Karpas-422 (cell line): Measurements from ENCODE around the gene ANKRD13D. TPM values are rescaled to one million over a fixed set of nuclear protein-coding genes. Genes with fewer than 3 reads are reported as not detected.

ENCODE experiments used
- DNase-seq: peaks from one replicate; pipeline ENCODE4 v3.0.0-alpha.2; 2015
- H2AFZ ChIP-seq: fragments of 200-600 bp; sonication (generic); 2 replicates; pipeline ENCODE4 v1.6.1; 2014; ENCODE audit warnings: antibody characterized with exemption, low read length, mixed read lengths
- H3K27ac ChIP-seq: fragments of 200-600 bp; sonication (generic); 2 replicates; pipeline ENCODE4 v1.5.1; 2014; ENCODE audit warnings: mild to moderate bottlenecking, low read length, moderate library complexity
- H3K27me3 ChIP-seq: fragments of 200-600 bp; sonication (generic); 2 replicates; pipeline ENCODE4 v1.6.1; 2014; ENCODE audit warnings: low read length, mixed read lengths
- H3K36me3 ChIP-seq: fragments of 200-600 bp; sonication (generic); 2 replicates; pipeline ENCODE4 v1.6.1; 2014; ENCODE audit warnings: low read length, mixed read lengths; ENCODE audit not compliant: insufficient read depth
- H3K4me1 ChIP-seq: fragments of 200-600 bp; sonication (generic); 2 replicates; pipeline ENCODE4 v1.6.1; 2014; ENCODE audit warnings: mild to moderate bottlenecking, low read length, mixed read lengths
- H3K4me2 ChIP-seq: fragments of 200-600 bp; sonication (generic); 2 replicates; pipeline ENCODE4 v1.6.1; 2014; ENCODE audit warnings: low read length, low read depth, mild to moderate bottlenecking; ENCODE audit not compliant: poor library complexity, severe bottlenecking
- H3K4me3 ChIP-seq: fragments of 200-600 bp; sonication (generic); 2 replicates; pipeline ENCODE4 v1.5.1; 2014; ENCODE audit warnings: mild to moderate bottlenecking, antibody characterized with exemption, low read length, mixed read lengths
- H3K79me2 ChIP-seq: fragments of 200-600 bp; sonication (generic); 2 replicates; pipeline ENCODE4 v1.6.1; 2014; ENCODE audit warnings: mild to moderate bottlenecking, low read length, mixed read lengths
- H3K9ac ChIP-seq: fragments of 200-600 bp; sonication (generic); 2 replicates; pipeline ENCODE4 v1.6.0; 2014; ENCODE audit warnings: low read length
- H3K9me2 ChIP-seq: fragments of 200-600 bp; sonication (generic), shearing (Covaris generic); replicated peaks from 2 replicates; pipeline ENCODE4 v1.6.0; 2014; ENCODE audit warnings: mild to moderate bottlenecking, low read length, moderate library complexity; ENCODE audit not compliant: insufficient read depth
- H3K9me3 ChIP-seq: fragments of 300-700, 200-600 bp; sonication (generic); 2 replicates; pipeline ENCODE4 v1.6.1; 2014; ENCODE audit warnings: low read length, mixed read lengths
- H4K20me1 ChIP-seq: fragments of 200-600 bp; sonication (generic); 2 replicates; pipeline ENCODE4 v1.6.1; 2014; ENCODE audit warnings: mild to moderate bottlenecking, antibody characterized with exemption, low read length, low read depth; ENCODE audit not compliant: insufficient read depth
- total RNA-seq: library from RNA; depleted of rRNA; stranded (reverse); fragments of >200 nt; shearing (Covaris generic); gene quantifications from 2 replicates; pipeline ENCODE4 v1.2.3, GENCODE V29; 2014; ENCODE audit warnings: low replicate concordance

Gene ANKRD13D
- total RNA-seq, 1 experiment from 2014 or later: 31.3 TPM

- Histone ChIP-seq H3K9me3 (no peaks in the 10 kb centered on the region), H3K27ac (no peak overlapping the region), H3K36me3 (peaks cover 11% of the 10 kb centered on the region; the same call in 1 of the 2 replicates), H4K20me1 (no peaks in the 10 kb centered on the region), H3K4me3 (no peak overlapping the region), H3K79me2 (peaks cover 40% of the 10 kb centered on the region), H3K9ac (no peak overlapping the region), H3K9me2 (no peaks in the 10 kb centered on the region), H3K4me2 (no peak overlapping the region), H3K4me1 (peaks cover 35% of the 10 kb centered on the region), H3K27me3 (no peaks in the 10 kb centered on the region), H2AFZ (no peak overlapping the region)
- DNase-seq: no peak
Measured at GRCh38 chr11:67279589-67280340, 9.3 kb upstream of the ANKRD13D start.

DNA sequence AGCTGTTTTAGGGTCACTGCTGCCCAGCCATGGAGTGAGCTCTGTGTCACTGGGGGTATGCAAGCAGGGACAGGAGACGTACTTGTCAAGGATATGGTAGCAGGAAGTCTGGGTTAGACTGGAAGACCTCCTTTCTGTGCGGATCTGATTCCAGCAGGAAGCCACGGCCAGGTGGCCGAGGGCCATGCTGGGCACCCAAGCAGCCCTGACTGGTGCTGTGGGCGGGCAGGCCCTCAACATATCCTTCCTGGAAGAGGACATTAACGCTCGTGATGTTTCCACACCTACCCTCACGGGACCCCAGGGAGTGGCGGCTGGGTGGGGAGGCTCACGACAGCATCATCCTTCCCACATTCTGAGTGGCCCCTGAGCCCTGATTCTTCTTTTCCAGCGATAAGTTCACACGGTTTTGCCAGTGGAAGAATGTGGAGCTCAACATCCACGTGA, 8.7 kb upstream of the ANKRD13D start:
- H3K4me2 ChIP-seq: no peak overlapping the region
- H3K9me3 ChIP-seq: no peaks in the 10 kb centered on the region
- no peaks in the 10 kb centered on the region for H3K27me3 ChIP-seq
- H3K27ac ChIP-seq: no peak overlapping the region
- peaks cover 34% of the 10 kb centered on the region for H3K79me2 ChIP-seq
- H3K9ac ChIP-seq: no peak overlapping the region
- no peak overlapping the region for H3K4me3 ChIP-seq
- no peak for DNase-seq
- no peaks in the 10 kb centered on the region for H3K9me2 ChIP-seq
- peaks cover 29% of the 10 kb centered on the region for H3K4me1 ChIP-seq
- H3K36me3 ChIP-seq: peaks cover 11% of the 10 kb centered on the region; the same call in 1 of the 2 replicates
- H2AFZ ChIP-seq: no peak overlapping the region
- H4K20me1 ChIP-seq: no peaks in the 10 kb centered on the region

DNA sequence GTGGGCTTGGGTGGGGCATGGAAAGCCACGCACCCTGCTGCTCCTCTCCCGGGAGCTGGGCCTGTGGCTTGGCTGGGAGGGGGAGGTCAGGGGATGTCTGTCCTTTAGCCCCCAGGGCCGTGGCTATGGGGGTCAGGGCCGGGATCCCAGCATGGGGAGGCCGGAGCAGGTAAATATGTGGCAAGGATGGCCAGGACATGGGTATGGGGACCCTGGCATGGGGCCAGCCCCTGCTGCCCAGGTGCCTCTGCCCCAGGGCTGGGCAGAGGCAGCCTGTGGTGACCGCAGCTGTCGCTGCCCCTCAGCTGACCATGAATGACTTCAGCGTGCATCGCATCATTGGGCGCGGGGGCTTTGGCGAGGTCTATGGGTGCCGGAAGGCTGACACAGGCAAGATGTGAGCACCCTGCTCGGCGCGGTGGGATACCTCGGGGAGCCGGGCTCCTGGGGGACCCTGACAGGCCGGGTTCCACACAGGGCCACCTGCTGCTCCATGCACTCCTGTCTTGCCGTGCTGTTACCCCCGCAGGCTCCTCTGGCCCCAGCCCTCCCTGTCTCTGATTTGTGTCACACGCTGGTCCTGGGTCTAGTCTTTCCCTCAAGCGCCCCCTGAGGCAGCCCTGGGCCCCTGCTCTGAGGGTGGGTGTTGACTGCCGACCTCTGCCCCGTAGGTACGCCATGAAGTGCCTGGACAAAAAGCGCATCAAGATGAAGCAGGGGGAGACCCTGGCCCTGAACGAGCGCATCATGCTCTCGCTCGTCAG, 8.1 kb upstream of the ANKRD13D start:
- peaks cover 11% of the 10 kb centered on the region; the same call in 1 of the 2 replicates for H3K36me3 ChIP-seq
- H2AFZ ChIP-seq: no peak overlapping the region
- no peak for DNase-seq
- peaks cover 28% of the 10 kb centered on the region for H3K79me2 ChIP-seq
- no peaks in the 10 kb centered on the region for H3K9me2 ChIP-seq
- H4K20me1 ChIP-seq: no peaks in the 10 kb centered on the region
- peaks cover 23% of the 10 kb centered on the region for H3K4me1 ChIP-seq
- H3K27me3 ChIP-seq: no peaks in the 10 kb centered on the region
- H3K9me3 ChIP-seq: no peaks in the 10 kb centered on the region
- no peak overlapping the region for H3K9ac ChIP-seq
- no peak overlapping the region for H3K4me3 ChIP-seq
- H3K27ac ChIP-seq: no peak overlapping the region
- H3K4me2 ChIP-seq: no peak overlapping the region

DNA sequence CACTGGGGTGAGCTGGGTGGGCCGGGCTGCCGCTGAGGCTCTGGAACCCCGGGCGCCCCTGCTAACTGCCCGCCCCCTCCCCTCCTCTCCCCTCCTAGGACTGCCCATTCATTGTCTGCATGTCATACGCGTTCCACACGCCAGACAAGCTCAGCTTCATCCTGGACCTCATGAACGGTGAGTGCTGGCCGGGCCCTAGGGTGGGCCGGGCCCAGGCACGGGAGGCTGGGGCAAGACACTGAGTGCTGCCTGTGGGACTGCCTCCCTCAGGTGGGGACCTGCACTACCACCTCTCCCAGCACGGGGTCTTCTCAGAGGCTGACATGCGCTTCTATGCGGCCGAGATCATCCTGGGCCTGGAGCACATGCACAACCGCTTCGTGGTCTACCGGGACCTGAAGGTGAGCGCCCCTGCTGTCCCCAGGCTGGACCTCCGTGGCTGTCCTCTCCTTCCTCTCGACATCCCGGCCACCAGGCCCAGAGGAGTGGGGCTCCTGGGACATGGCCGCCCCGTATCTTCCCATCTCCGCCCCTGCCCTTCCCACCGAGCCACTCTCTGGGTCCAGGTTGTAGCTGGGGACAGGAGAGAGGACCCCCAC, 7.5 kb upstream of the ANKRD13D start:
- peaks cover 11% of the 10 kb centered on the region; the same call in 1 of the 2 replicates for H3K36me3 ChIP-seq
- H3K9ac ChIP-seq: no peak overlapping the region
- H3K9me2 ChIP-seq: no peaks in the 10 kb centered on the region
- H2AFZ ChIP-seq: no peak overlapping the region
- H3K4me1 ChIP-seq: peaks cover 23% of the 10 kb centered on the region
- no peak overlapping the region for H3K4me3 ChIP-seq
- no peak overlapping the region for H3K4me2 ChIP-seq
- DNase-seq: no peak
- no peak overlapping the region for H3K27ac ChIP-seq
- peaks cover 22% of the 10 kb centered on the region for H3K79me2 ChIP-seq
- no peaks in the 10 kb centered on the region for H3K9me3 ChIP-seq
- H4K20me1 ChIP-seq: no peaks in the 10 kb centered on the region
- H3K27me3 ChIP-seq: no peaks in the 10 kb centered on the region

GRCh38 chr11:67282155-67282875, 6.8 kb upstream of the ANKRD13D start:
- Histone ChIP-seq H3K36me3 (peaks cover 11% of the 10 kb centered on the region; the same call in 1 of the 2 replicates), H3K27ac (no peak overlapping the region), H3K4me1 (peaks cover 23% of the 10 kb centered on the region), H3K27me3 (no peaks in the 10 kb centered on the region), H3K79me2 (peaks cover 16% of the 10 kb centered on the region), H3K9me3 (no peaks in the 10 kb centered on the region), H2AFZ (no peak overlapping the region), H3K9me2 (no peaks in the 10 kb centered on the region), H3K4me2 (no peak overlapping the region), H4K20me1 (no peaks in the 10 kb centered on the region), H3K4me3 (no peak overlapping the region), H3K9ac (no peak overlapping the region)
- no peak for DNase-seq

- H3K4me2 ChIP-seq: no peak overlapping the region
- DNase-seq: no peak
- no peak overlapping the region for H3K9ac ChIP-seq
Measured at GRCh38 chr11:67282876-67283371, 6.2 kb upstream of the ANKRD13D start.

DNA sequence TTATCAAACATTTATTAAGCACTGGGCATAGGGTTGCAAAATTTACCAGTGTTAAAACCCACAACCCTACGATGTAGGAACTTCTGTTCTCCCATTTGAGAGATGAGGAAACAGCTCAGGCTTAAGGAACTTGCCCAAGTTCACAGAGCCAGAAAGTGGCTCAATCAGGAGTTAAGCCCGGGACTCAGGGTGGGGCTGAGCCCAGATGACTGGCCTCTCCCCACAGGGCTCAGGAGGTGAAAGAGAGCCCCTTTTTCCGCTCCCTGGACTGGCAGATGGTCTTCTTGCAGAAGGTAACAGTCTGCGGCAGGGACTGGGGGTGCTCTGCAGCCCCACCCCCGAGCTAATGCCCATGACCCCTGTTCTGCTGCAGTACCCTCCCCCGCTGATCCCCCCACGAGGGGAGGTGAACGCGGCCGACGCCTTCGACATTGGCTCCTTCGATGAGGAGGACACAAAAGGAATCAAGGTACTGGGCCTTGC, 5.6 kb upstream of the ANKRD13D start:
- Histone ChIP-seq H2AFZ (no peak overlapping the region), H3K27me3 (no peaks in the 10 kb centered on the region), H4K20me1 (no peaks in the 10 kb centered on the region), H3K36me3 (peaks cover 11% of the 10 kb centered on the region; the same call in 1 of the 2 replicates), H3K9ac (no peak overlapping the region), H3K9me3 (no peaks in the 10 kb centered on the region), H3K79me2 (peaks cover 6% of the 10 kb centered on the region), H3K27ac (no peak overlapping the region), H3K4me3 (no peak overlapping the region), H3K4me1 (peaks cover 26% of the 10 kb centered on the region), H3K4me2 (no peak overlapping the region), H3K9me2 (no peaks in the 10 kb centered on the region)
- DNase-seq: no peak

More at GRCh38 chr11:67282876-67283371, 6.2 kb upstream of the ANKRD13D start:
- Histone ChIP-seq H2AFZ (no peak overlapping the region), H3K27me3 (no peaks in the 10 kb centered on the region), H4K20me1 (no peaks in the 10 kb centered on the region), H3K9me2 (no peaks in the 10 kb centered on the region), H3K9me3 (no peaks in the 10 kb centered on the region), H3K27ac (no peak overlapping the region), H3K4me1 (peaks cover 23% of the 10 kb centered on the region), H3K4me3 (no peak overlapping the region), H3K36me3 (peaks cover 11% of the 10 kb centered on the region; the same call in 1 of the 2 replicates), H3K79me2 (peaks cover 12% of the 10 kb centered on the region)
